HG02938 (cell line): ENCODE results near the gene IMP3.

Experiments used
- ATAC-seq: cut with Tn5 transposase; IDR thresholded peaks from one replicate; pipeline ENCODE4 v1.9.1; 2021; ENCODE audit warnings: mild to moderate bottlenecking, moderate library complexity; ENCODE audit not compliant: unreplicated experiment

Gene IMP3

GRCh38 chr15:75625542-75626347, 14.3 kb downstream of the IMP3 start, which contains the start of gene SNUPN:
Gene SNUPN (minus strand): TSS chr15:75625725. CDS start chr15:75621051, 4,674 bp downstream.
- ATAC-seq, result peak; percentile 67

GRCh38 chr15:75622505-75622904, 17.5 kb downstream of the IMP3 start:
- ATAC-seq, result no peak

GRCh38 chr15:75620841-75621391, 19.1 kb downstream of the IMP3 start:
- no peak for ATAC-seq

- no peak for ATAC-seq
These were observed 19.8 kb downstream of the IMP3 start for GRCh38 chr15:75620058-75620820.

- no peak for ATAC-seq
These were observed 23.3 kb downstream of the IMP3 start for GRCh38 chr15:75616766-75617165.

GRCh38 chr15:75606711-75607699, 33.0 kb downstream of the IMP3 start:
- ATAC-seq, result no peak

- no peak for ATAC-seq
These were observed 34.0 kb downstream of the IMP3 start for GRCh38 chr15:75606026-75606425.

- ATAC-seq, result no peak
These were observed 40.6 kb downstream of the IMP3 start for GRCh38 chr15:75599401-75599800.

- ATAC-seq, result no peak
These were observed 41.7 kb downstream of the IMP3 start for GRCh38 chr15:75598361-75598760.

GRCh38 chr15:75597667-75598341, 42.2 kb downstream of the IMP3 start:
- ATAC-seq, result no peak

- no peak for ATAC-seq
These were observed 43.2 kb downstream of the IMP3 start for GRCh38 chr15:75596703-75597345.

GRCh38 chr15:75594276-75594675, 45.7 kb downstream of the IMP3 start:
- ATAC-seq, result no peak

- ATAC-seq, result no peak
These were observed 48.2 kb downstream of the IMP3 start for GRCh38 chr15:75591655-75592364.

- ATAC-seq, result no peak
These were observed 49.8 kb downstream of the IMP3 start for GRCh38 chr15:75590239-75590638.
